HEK293T (cell line): Measurements from ENCODE around the gene PSD2.

Experiments
- BHLHE40 ChIP-seq: fragments of 450-650 bp; IDR thresholded peaks from 2 replicates; pipeline ENCODE4 v1.6.1; 2016; ENCODE audit warnings: mild to moderate bottlenecking, moderate library complexity, borderline replicate concordance
- ELF4 ChIP-seq: fragments of 450-650 bp; IDR thresholded peaks from 2 replicates; pipeline ENCODE4 v1.6.1; 2017; ENCODE audit warnings: antibody characterized with exemption
- FOXM1 ChIP-seq: fragments of 450-650 bp; IDR thresholded peaks from 2 replicates; pipeline ENCODE4 v1.6.1; 2017; ENCODE audit warnings: mild to moderate bottlenecking, borderline replicate concordance
- SP1 ChIP-seq: fragments of 450-650 bp; IDR thresholded peaks from 2 replicates; pipeline ENCODE4 v1.6.1; 2017
- TARDBP ChIP-seq: fragments of 450-650 bp; IDR thresholded peaks from 2 replicates; pipeline ENCODE4 v1.6.1; 2016
- ZNF384 ChIP-seq: fragments of 450-650 bp; IDR thresholded peaks from 2 replicates; pipeline ENCODE4 v1.6.1; 2016

- no peak for TF ChIP-seq FOXM1
- no peak for TF ChIP-seq TARDBP
- no peak for TF ChIP-seq ELF4
- TF ChIP-seq SP1 = no peak
- TF ChIP-seq ZNF384 = no peak
- TF ChIP-seq BHLHE40 = no peak
These were observed 19.7 kb upstream of the PSD2 start for GRCh38 chr5:139775872-139776271.
